ENCODE measurements around the gene DDX6. TPM values are rescaled to one million over a fixed set of nuclear protein-coding genes. Genes with fewer than 3 reads are reported as not detected.

The DDX6 gene
- polyA plus RNA-seq, 1 donor from 2014 or later = 76.1 TPM

- Histone ChIP-seq H3F3A (ENCODE audit: insufficient read depth, low read length, poor library complexity, severe bottlenecking) (no peaks in the 10 kb centered on the region), H3K27me3 (ENCODE audit: insufficient read depth, low read depth, low read length) (no peaks in the 10 kb centered on the region), H3K79me2 (replicated peaks; ENCODE audit: insufficient read depth, low read length) (no peaks in the 10 kb centered on the region), H3K27ac (ENCODE audit: low read length) (no peak overlapping the region), H3K4me2 (ENCODE audit: low read length) (no peak overlapping the region), H3K36me3 (ENCODE audit: insufficient read depth, low read length) (no peaks in the 10 kb centered on the region), H3K9ac (ENCODE audit: low read length) (no peak overlapping the region), H3K9me3 (ENCODE audit: low read length) (no peaks in the 10 kb centered on the region), H3K4me3 (ENCODE audit: low read length) (no peak overlapping the region), H2AFZ (ENCODE audit: low read depth, low read length) (no peak overlapping the region), H3K9me2 (ENCODE audit: insufficient read depth, low read length) (no peaks in the 10 kb centered on the region), H4K20me1 (ENCODE audit: insufficient read depth) (no peaks in the 10 kb centered on the region)
- TF ChIP-seq EZH2 (IDR thresholded peaks at IDR 0.05; ENCODE audit: borderline replicate concordance, insufficient read depth, low read length, poor library complexity, severe bottlenecking) (no peak), RAD21 (conservative IDR thresholded peaks at IDR 0.05) (no peak), MXI1 (conservative IDR thresholded peaks at IDR 0.05; ENCODE audit: poor library complexity, severe bottlenecking) (no peak), EP300 (conservative IDR thresholded peaks at IDR 0.05; ENCODE audit: poor library complexity, severe bottlenecking) (no peak), TAF1 (IDR thresholded peaks at IDR 0.05; ENCODE audit: low read depth) (no peak), SMC3 (conservative IDR thresholded peaks at IDR 0.05; ENCODE audit: poor library complexity) (no peak), REST (IDR thresholded peaks at IDR 0.05; ENCODE audit: borderline replicate concordance) (no peak), POLR2AphosphoS5 (IDR thresholded peaks at IDR 0.05) (no peak), CTCF (IDR thresholded peaks at IDR 0.05; ENCODE audit: poor library complexity, severe bottlenecking) (no peak)
These were observed 91.3 kb downstream of the DDX6 start for GRCh38 chr11:118699506-118700220.

Small RNAs within 50 kb of the gene (small RNA-seq; reads per million reads assigned to genes)
- gene AP004609.2 (0 reads per million in 3 experiments), gene RF00019 (0 to 1.2 (median 0) reads per million in 3 experiments), gene RNU6-376P (0 reads per million in 3 experiments)

Other genes with a start within 250 kb of the DDX6 start
- 70.3 and 75.5 TPM in 2 replicates for gene IFT46, start 225.2 kb downstream of the DDX6 start, polyA plus RNA-seq
- gene ARCN1, start 218.8 kb downstream of the DDX6 start, polyA plus RNA-seq = 67.2 and 68.4 TPM in 2 replicates
- 114 and 149 TPM in 2 replicates for gene PHLDB1, start 183.5 kb downstream of the DDX6 start, polyA plus RNA-seq
- gene TREH, start 111.5 kb downstream of the DDX6 start, polyA plus RNA-seq = 0.12 TPM in 1 of 2 replicates, not detected in the other
- gene CXCR5, start 92.7 kb upstream of the DDX6 start, polyA plus RNA-seq = not detected in 2 replicates
- gene BCL9L, start 134.8 kb upstream of the DDX6 start, polyA plus RNA-seq = 1.1 and 1.5 TPM in 2 replicates
- 0.38 TPM in 1 of 2 replicates, not detected in the other for gene UPK2, start 165.1 kb upstream of the DDX6 start, polyA plus RNA-seq
- not detected in 2 replicates for gene FOXR1, start 180.6 kb upstream of the DDX6 start, polyA plus RNA-seq
- gene CENATAC, start 207.0 kb upstream of the DDX6 start, polyA plus RNA-seq = 69.9 and 70.3 TPM in 2 replicates
- gene RPS25, start 227.2 kb upstream of the DDX6 start, polyA plus RNA-seq = 1,615 and 1,728 TPM in 2 replicates
- 271 and 276 TPM in 2 replicates for gene TRAPPC4, start 227.6 kb upstream of the DDX6 start, polyA plus RNA-seq
- gene SLC37A4, start 239.7 kb upstream of the DDX6 start, polyA plus RNA-seq = 23.5 and 25.8 TPM in 2 replicates

Measured in neural cell (in vitro differentiated cells).